ENCODE data around the gene CCDC18.

CCDC18 gene

GRCh38 chr1:93317943-93318342, 137.4 kb downstream of the CCDC18 start:
- H3K36me3 ChIP-seq (replicated peaks in 1 of 2; ENCODE audit: control insufficient read depth in 2 of 2, insufficient read depth in 2 of 2, low read length in 2 of 2) = no peaks in the 10 kb centered on the region
- H2AFZ ChIP-seq (ENCODE audit: low read length) = no peak overlapping the region
- no peak overlapping the region for H3K27ac ChIP-seq (replicated peaks; ENCODE audit: low read length)
- no peak overlapping the region for H2BK15ac ChIP-seq (ENCODE audit: low read length)
- H4K91ac ChIP-seq (ENCODE audit: low read depth, low read length, poor library complexity) = no peak overlapping the region
- H3K27me3 ChIP-seq (ENCODE audit: control insufficient read depth in 3 of 3, insufficient read depth in 3 of 3, low read depth in 1 of 3, low read length in 3 of 3) = no peaks in the 10 kb centered on the region
- no peaks in the 10 kb centered on the region for H3K79me1 ChIP-seq (ENCODE audit: low read depth, low read length)
- H3K14ac ChIP-seq (ENCODE audit: low read length) = no peak overlapping the region
- H3K9me3 ChIP-seq (replicated peaks in 1 of 2; ENCODE audit: control insufficient read depth in 2 of 2, insufficient read depth in 1 of 2, low read depth in 1 of 2, low read length in 2 of 2) = peaks cover 0 to 4% of the 10 kb centered on the region in 2 donors
- no peak overlapping the region for H4K8ac ChIP-seq (ENCODE audit: low read depth, low read length)
- H3K18ac ChIP-seq (ENCODE audit: low read length) = no peak overlapping the region
- WGBS, 2 donors (ENCODE audit: extremely low coverage in 2 of 2, insufficient read length in 2 of 2, insufficient replicate concordance in 1 of 2) = no CpG with 5 or more reads among the region's 2 CpGs
- H3K9ac ChIP-seq (ENCODE audit: low read depth, low read length, poor library complexity) = no peak overlapping the region
- no peak overlapping the region for H3K23ac ChIP-seq (ENCODE audit: low read depth, low read length, poor library complexity)
- no peak overlapping the region for H2AK5ac ChIP-seq (ENCODE audit: low read depth, low read length)
- H3K4me3 ChIP-seq (ENCODE audit: low read length in 2 of 2) = no peak overlapping the region
- no peak overlapping the region for H3K4me2 ChIP-seq (ENCODE audit: insufficient read depth, low read length, poor library complexity, severe bottlenecking)
- no peaks in the 10 kb centered on the region for H3K4me1 ChIP-seq (ENCODE audit: control insufficient read depth in 2 of 2, insufficient read depth in 1 of 2, low read depth in 1 of 2, low read length in 2 of 2)
- H2BK120ac ChIP-seq (ENCODE audit: low read depth, low read length) = no peak overlapping the region
- no peak overlapping the region for H2BK5ac ChIP-seq (ENCODE audit: low read length)
- DNase-seq (ENCODE audit: low spot score) = no peak
- H3K4ac ChIP-seq (ENCODE audit: low read length) = no peak overlapping the region
- H2BK12ac ChIP-seq (ENCODE audit: low read length) = no peak overlapping the region

DNA sequence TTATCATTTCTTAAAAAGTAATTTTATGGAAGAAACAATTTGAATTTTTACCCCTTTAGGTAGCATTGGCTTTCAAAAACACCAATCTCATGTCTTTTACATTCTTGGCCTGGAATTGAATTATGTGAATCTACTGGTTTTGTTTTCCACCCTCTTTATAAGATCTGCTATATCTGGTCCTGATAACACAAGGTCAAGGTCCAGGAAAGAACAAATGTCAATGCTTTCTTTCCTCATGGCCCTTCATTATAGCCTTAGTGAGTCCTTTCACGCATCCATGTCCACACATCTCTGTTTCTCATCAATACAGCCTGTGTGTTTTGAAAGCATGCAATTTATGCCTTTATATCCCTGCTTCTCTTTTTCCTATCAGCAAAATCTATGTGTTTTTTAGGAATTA, 141.2 kb downstream of the CCDC18 start:
- no peak for DNase-seq (ENCODE audit: low spot score)
- Histone ChIP-seq H3K36me3 (replicated peaks in 1 of 2; ENCODE audit: control insufficient read depth in 2 of 2, insufficient read depth in 2 of 2, low read length in 2 of 2) (no peaks in the 10 kb centered on the region), H2AFZ (ENCODE audit: low read length) (no peak overlapping the region), H3K4me1 (ENCODE audit: control insufficient read depth in 2 of 2, insufficient read depth in 1 of 2, low read depth in 1 of 2, low read length in 2 of 2) (peaks cover 0 to 2% of the 10 kb centered on the region in 2 donors), H3K27me3 (ENCODE audit: control insufficient read depth in 3 of 3, insufficient read depth in 3 of 3, low read depth in 1 of 3, low read length in 3 of 3) (no peaks in the 10 kb centered on the region), H3K9me3 (replicated peaks in 1 of 2; ENCODE audit: control insufficient read depth in 2 of 2, insufficient read depth in 1 of 2, low read depth in 1 of 2, low read length in 2 of 2) (peaks cover 0 to 4% of the 10 kb centered on the region in 2 donors), H3K4me3 (ENCODE audit: low read length in 2 of 2) (no peak overlapping the region), H3K27ac (replicated peaks; ENCODE audit: low read length) (no peak overlapping the region), H3K9ac (ENCODE audit: low read depth, low read length, poor library complexity) (no peak overlapping the region), H3K18ac (ENCODE audit: low read length) (no peak overlapping the region), H3K14ac (ENCODE audit: low read length) (no peak overlapping the region), H2AK5ac (ENCODE audit: low read depth, low read length) (no peak overlapping the region), H4K8ac (ENCODE audit: low read depth, low read length) (no peak overlapping the region), H2BK5ac (ENCODE audit: low read length) (no peak overlapping the region), H3K23ac (ENCODE audit: low read depth, low read length, poor library complexity) (no peak overlapping the region), H2BK120ac (ENCODE audit: low read depth, low read length) (no peak overlapping the region), H3K79me1 (ENCODE audit: low read depth, low read length) (no peaks in the 10 kb centered on the region), H3K4ac (ENCODE audit: low read length) (no peak overlapping the region), H2BK15ac (ENCODE audit: low read length) (no peak overlapping the region), H2BK12ac (ENCODE audit: low read length) (no peak overlapping the region), H3K4me2 (ENCODE audit: insufficient read depth, low read length, poor library complexity, severe bottlenecking) (no peak overlapping the region), H4K91ac (ENCODE audit: low read depth, low read length, poor library complexity) (no peak overlapping the region)
- WGBS, 2 donors (ENCODE audit: extremely low coverage in 2 of 2, insufficient read length in 2 of 2, insufficient replicate concordance in 1 of 2) = no CpG with 5 or more reads among the region's 1 CpG

DNA sequence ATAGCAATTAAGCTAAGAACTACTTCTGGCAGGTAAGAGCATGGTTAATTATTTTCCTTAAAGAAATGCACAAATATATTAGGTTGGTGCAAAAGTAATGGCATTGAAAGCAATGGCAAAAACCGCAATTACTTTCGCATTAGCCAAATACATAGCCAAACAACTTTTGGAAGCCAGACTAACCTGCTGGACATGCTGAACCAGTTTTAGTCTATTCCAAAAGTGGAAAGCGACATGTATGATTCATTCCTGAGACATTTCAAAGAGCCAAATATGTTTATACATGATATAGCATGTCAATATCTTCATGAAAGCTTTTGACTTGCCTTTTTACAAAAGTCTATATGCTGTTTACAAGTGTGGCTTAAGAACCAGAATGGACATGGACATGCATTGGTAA, 141.8 kb downstream of the CCDC18 start:
- H2BK15ac ChIP-seq (ENCODE audit: low read length) = no peak overlapping the region
- no peak overlapping the region for H3K4me2 ChIP-seq (ENCODE audit: insufficient read depth, low read length, poor library complexity, severe bottlenecking)
- no peaks in the 10 kb centered on the region for H3K27me3 ChIP-seq (ENCODE audit: control insufficient read depth in 3 of 3, insufficient read depth in 3 of 3, low read depth in 1 of 3, low read length in 3 of 3)
- H3K23ac ChIP-seq (ENCODE audit: low read depth, low read length, poor library complexity) = no peak overlapping the region
- no peak overlapping the region for H4K8ac ChIP-seq (ENCODE audit: low read depth, low read length)
- H2AK5ac ChIP-seq (ENCODE audit: low read depth, low read length) = no peak overlapping the region
- no peak overlapping the region for H2BK120ac ChIP-seq (ENCODE audit: low read depth, low read length)
- H3K4ac ChIP-seq (ENCODE audit: low read length) = no peak overlapping the region
- H3K14ac ChIP-seq (ENCODE audit: low read length) = no peak overlapping the region
- H2BK5ac ChIP-seq (ENCODE audit: low read length) = no peak overlapping the region
- no peak overlapping the region for H2AFZ ChIP-seq (ENCODE audit: low read length)
- peaks cover 0 to 4% of the 10 kb centered on the region in 2 donors for H3K9me3 ChIP-seq (replicated peaks in 1 of 2; ENCODE audit: control insufficient read depth in 2 of 2, insufficient read depth in 1 of 2, low read depth in 1 of 2, low read length in 2 of 2)
- H3K18ac ChIP-seq (ENCODE audit: low read length) = no peak overlapping the region
- DNase-seq (ENCODE audit: low spot score) = no peak
- H3K4me3 ChIP-seq (ENCODE audit: low read length in 2 of 2) = no peak overlapping the region
- H3K79me1 ChIP-seq (ENCODE audit: low read depth, low read length) = no peaks in the 10 kb centered on the region
- no CpG with 5 or more reads among the region's 3 CpGs for WGBS, 2 donors (ENCODE audit: extremely low coverage in 2 of 2, insufficient read length in 2 of 2, insufficient replicate concordance in 1 of 2)
- no peak overlapping the region for H3K9ac ChIP-seq (ENCODE audit: low read depth, low read length, poor library complexity)
- no peak overlapping the region for H3K27ac ChIP-seq (replicated peaks; ENCODE audit: low read length)
- H2BK12ac ChIP-seq (ENCODE audit: low read length) = no peak overlapping the region
- no peak overlapping the region for H4K91ac ChIP-seq (ENCODE audit: low read depth, low read length, poor library complexity)
- peaks cover 0 to 2% of the 10 kb centered on the region in 2 donors for H3K4me1 ChIP-seq (ENCODE audit: control insufficient read depth in 2 of 2, insufficient read depth in 1 of 2, low read depth in 1 of 2, low read length in 2 of 2)
- H3K36me3 ChIP-seq (replicated peaks in 1 of 2; ENCODE audit: control insufficient read depth in 2 of 2, insufficient read depth in 2 of 2, low read length in 2 of 2) = no peaks in the 10 kb centered on the region

- H3K79me1 ChIP-seq (ENCODE audit: low read depth, low read length) = no peaks in the 10 kb centered on the region
- peaks cover 0 to 2% of the 10 kb centered on the region in 2 donors for H3K4me1 ChIP-seq (ENCODE audit: control insufficient read depth in 2 of 2, insufficient read depth in 1 of 2, low read depth in 1 of 2, low read length in 2 of 2)
- no peak overlapping the region for H3K14ac ChIP-seq (ENCODE audit: low read length)
- no peak overlapping the region for H2AK5ac ChIP-seq (ENCODE audit: low read depth, low read length)
- no peak overlapping the region for H3K23ac ChIP-seq (ENCODE audit: low read depth, low read length, poor library complexity)
- no peak overlapping the region for H2BK120ac ChIP-seq (ENCODE audit: low read depth, low read length)
- no CpG with 5 or more reads among the region's 3 CpGs for WGBS, 2 donors (ENCODE audit: extremely low coverage in 2 of 2, insufficient read length in 2 of 2, insufficient replicate concordance in 1 of 2)
- no peak overlapping the region for H3K9ac ChIP-seq (ENCODE audit: low read depth, low read length, poor library complexity)
- H3K18ac ChIP-seq (ENCODE audit: low read length) = no peak overlapping the region
- H3K36me3 ChIP-seq (replicated peaks in 1 of 2; ENCODE audit: control insufficient read depth in 2 of 2, insufficient read depth in 2 of 2, low read length in 2 of 2) = no peaks in the 10 kb centered on the region
- H3K4ac ChIP-seq (ENCODE audit: low read length) = no peak overlapping the region
- no peak overlapping the region for H3K27ac ChIP-seq (replicated peaks; ENCODE audit: low read length)
- H2BK12ac ChIP-seq (ENCODE audit: low read length) = no peak overlapping the region
- no peak overlapping the region for H4K91ac ChIP-seq (ENCODE audit: low read depth, low read length, poor library complexity)
- no peak for DNase-seq (ENCODE audit: low spot score)
- no peak overlapping the region for H3K4me2 ChIP-seq (ENCODE audit: insufficient read depth, low read length, poor library complexity, severe bottlenecking)
- no peak overlapping the region for H2BK15ac ChIP-seq (ENCODE audit: low read length)
- H3K9me3 ChIP-seq (replicated peaks in 1 of 2; ENCODE audit: control insufficient read depth in 2 of 2, insufficient read depth in 1 of 2, low read depth in 1 of 2, low read length in 2 of 2) = peaks cover 0 to 4% of the 10 kb centered on the region in 2 donors
- H2AFZ ChIP-seq (ENCODE audit: low read length) = no peak overlapping the region
- no peak overlapping the region for H3K4me3 ChIP-seq (ENCODE audit: low read length in 2 of 2)
- H3K27me3 ChIP-seq (ENCODE audit: control insufficient read depth in 3 of 3, insufficient read depth in 3 of 3, low read depth in 1 of 3, low read length in 3 of 3) = no peaks in the 10 kb centered on the region
- H4K8ac ChIP-seq (ENCODE audit: low read depth, low read length) = no peak overlapping the region
- H2BK5ac ChIP-seq (ENCODE audit: low read length) = no peak overlapping the region
These were observed 142.8 kb downstream of the CCDC18 start for GRCh38 chr1:93323185-93323820.
